ENCODE results near the gene UNC5C. TPM values are rescaled to one million over a fixed set of nuclear protein-coding genes. Genes with fewer than 3 reads are reported as not detected.

UNC5C gene
- polyA plus RNA-seq, 1 donor (not counting 4 experiments of a cell fraction or from before 2014, with no cell fraction given): not detected

- H4K20me1 ChIP-seq (ENCODE audit: control insufficient read depth, extremely low read depth, insufficient read depth, low read length): no peaks in the 10 kb centered on the region
- DNase-seq (ENCODE audit: low read depth, low spot score): no peak
- H3K36me3 ChIP-seq (ENCODE audit: control insufficient read depth in 2 of 2, extremely low read depth in 1 of 2, insufficient read depth in 2 of 2, low read length in 2 of 2): no peaks in the 10 kb centered on the region
- H3K79me2 ChIP-seq (ENCODE audit: control insufficient read depth, insufficient read depth, low read length): no peaks in the 10 kb centered on the region
- dilution Hi-C loops (cut with MboI; ENCODE audit: extremely low pct_ligation_motif_present, low sequenced_read_pairs): no loop called here
- no peak overlapping the region for H3K9ac ChIP-seq (ENCODE audit: control insufficient read depth, extremely low read depth, insufficient read depth, low read length)
- no peaks in the 10 kb centered on the region for H3K27me3 ChIP-seq (ENCODE audit: control insufficient read depth, extremely low read depth, insufficient read depth, low read length)
- no peaks in the 10 kb centered on the region for H3K9me1 ChIP-seq (ENCODE audit: control insufficient read depth, extremely low read depth, insufficient read depth, low read length)
- H3K4me3 ChIP-seq (ENCODE audit: control insufficient read depth in 2 of 3, extremely low read depth in 1 of 3, insufficient read depth in 2 of 3, low read depth in 1 of 3, low read length in 3 of 3): no peak overlapping the region
- no peak overlapping the region for H2AFZ ChIP-seq (ENCODE audit: control insufficient read depth, low read length)
- FAIRE-seq: no peak
- no peak overlapping the region for H3K27ac ChIP-seq (ENCODE audit: control insufficient read depth, insufficient read depth, low read length)
- no peak overlapping the region for H3K4me2 ChIP-seq (ENCODE audit: control insufficient read depth, extremely low read depth, insufficient read depth, low read depth, low read length)
- H3K9me3 ChIP-seq (ENCODE audit: control insufficient read depth, low read depth, low read length): no peaks in the 10 kb centered on the region
- TF ChIP-seq EZH2 (IDR thresholded peaks at IDR 0.05; ENCODE audit: low read length) (no peak), CTCF (optimal IDR thresholded peaks at IDR 0.05 in 1 of 3, IDR thresholded peaks at IDR 0.05 in 1 of 3, conservative IDR thresholded peaks at IDR 0.05 in 1 of 3; ENCODE audit: extremely low read depth in 1 of 3, insufficient read depth in 2 of 3, low read length in 3 of 3) (no peak)
- no peaks in the 10 kb centered on the region for H3K4me1 ChIP-seq (ENCODE audit: control insufficient read depth, extremely low read depth, insufficient read depth, low read length)
These were observed 223.1 kb downstream of the UNC5C start for GRCh38 chr4:95325665-95326064.

- Histone ChIP-seq H3K9me3 (ENCODE audit: control insufficient read depth, low read depth, low read length) (no peaks in the 10 kb centered on the region), H4K20me1 (ENCODE audit: control insufficient read depth, extremely low read depth, insufficient read depth, low read length) (no peaks in the 10 kb centered on the region), H3K27me3 (ENCODE audit: control insufficient read depth, extremely low read depth, insufficient read depth, low read length) (no peaks in the 10 kb centered on the region), H3K9me1 (ENCODE audit: control insufficient read depth, extremely low read depth, insufficient read depth, low read length) (no peaks in the 10 kb centered on the region), H3K4me2 (ENCODE audit: control insufficient read depth, extremely low read depth, insufficient read depth, low read depth, low read length) (no peak overlapping the region), H2AFZ (ENCODE audit: control insufficient read depth, low read length) (no peak overlapping the region), H3K4me1 (ENCODE audit: control insufficient read depth, extremely low read depth, insufficient read depth, low read length) (no peaks in the 10 kb centered on the region), H3K27ac (ENCODE audit: control insufficient read depth, insufficient read depth, low read length) (no peak overlapping the region), H3K9ac (ENCODE audit: control insufficient read depth, extremely low read depth, insufficient read depth, low read length) (no peak overlapping the region), H3K79me2 (ENCODE audit: control insufficient read depth, insufficient read depth, low read length) (no peaks in the 10 kb centered on the region), H3K36me3 (ENCODE audit: control insufficient read depth in 2 of 2, extremely low read depth in 1 of 2, insufficient read depth in 2 of 2, low read length in 2 of 2) (no peaks in the 10 kb centered on the region), H3K4me3 (ENCODE audit: control insufficient read depth in 2 of 3, extremely low read depth in 1 of 3, insufficient read depth in 2 of 3, low read depth in 1 of 3, low read length in 3 of 3) (no peak overlapping the region)
- FAIRE-seq: no peak
- TF ChIP-seq CTCF (optimal IDR thresholded peaks at IDR 0.05 in 1 of 3, IDR thresholded peaks at IDR 0.05 in 1 of 3, conservative IDR thresholded peaks at IDR 0.05 in 1 of 3; ENCODE audit: extremely low read depth in 1 of 3, insufficient read depth in 2 of 3, low read length in 3 of 3) (no peak), EZH2 (IDR thresholded peaks at IDR 0.05; ENCODE audit: low read length) (no peak)
- no peak for DNase-seq (ENCODE audit: low read depth, low spot score)
- dilution Hi-C loops (cut with MboI; ENCODE audit: extremely low pct_ligation_motif_present, low sequenced_read_pairs): no loop called here
These were observed 229.6 kb downstream of the UNC5C start for GRCh38 chr4:95319169-95319568.

Data from keratinocyte (primary cell).